H9 (cell line): ENCODE results near the gene SOD3. TPM values are rescaled to one million over a fixed set of nuclear protein-coding genes. Genes with fewer than 3 reads are reported as not detected.

Experiments used
- DNase-seq: peaks from one replicate; pipeline ENCODE4 v3.0.0-alpha.2; 2017
- H2AFZ ChIP-seq: one replicate; pipeline ENCODE4 v1.6.1; 2013; ENCODE audit warnings: mild to moderate bottlenecking, low read length, control low read depth, moderate library complexity
- H2AK5ac ChIP-seq: 2 replicates; pipeline ENCODE4 v1.6.1; 2013; ENCODE audit warnings: low read length, control low read depth, mixed read lengths; ENCODE audit not compliant: insufficient read length
- H2BK120ac ChIP-seq: one replicate; pipeline ENCODE4 v1.6.1; 2013; ENCODE audit warnings: low read depth, mild to moderate bottlenecking, low read length, control low read depth, inconsistent platforms; ENCODE audit not compliant: poor library complexity, severe bottlenecking
- H2BK12ac ChIP-seq: 2 replicates; pipeline ENCODE4 v1.6.1; 2013; ENCODE audit warnings: low read length, control low read depth, mixed read lengths, low read depth; ENCODE audit not compliant: insufficient read length
- H2BK15ac ChIP-seq: 2 replicates; pipeline ENCODE4 v1.6.1; 2013; ENCODE audit warnings: low read depth, low read length, control low read depth
- H2BK20ac ChIP-seq: one replicate; pipeline ENCODE4 v1.6.1; 2013; ENCODE audit warnings: low read depth, mild to moderate bottlenecking, low read length, control low read depth, inconsistent platforms; ENCODE audit not compliant: poor library complexity, severe bottlenecking
- H2BK5ac ChIP-seq: 2 replicates; pipeline ENCODE4 v1.6.1; 2013; ENCODE audit warnings: low read length, control low read depth, mixed read lengths; ENCODE audit not compliant: insufficient read length
- H3K14ac ChIP-seq: 2 replicates; pipeline ENCODE4 v1.6.1; 2013; ENCODE audit warnings: low read length, control low read depth; ENCODE audit not compliant: insufficient read depth
- H3K18ac ChIP-seq: 2 replicates; pipeline ENCODE4 v1.6.1; 2013; ENCODE audit warnings: low read depth, mild to moderate bottlenecking, mixed read lengths, low read length, control low read depth; ENCODE audit not compliant: insufficient read length
- H3K23ac ChIP-seq: 2 replicates; pipeline ENCODE4 v1.6.1; 2013; ENCODE audit warnings: low read length, control low read depth, mixed read lengths, low read depth; ENCODE audit not compliant: insufficient read length
- H3K23me2 ChIP-seq: 2 replicates; pipeline ENCODE4 v1.6.1; 2013; ENCODE audit warnings: low read depth, mild to moderate bottlenecking, mixed read lengths, low read length, control low read depth; ENCODE audit not compliant: insufficient read length, poor library complexity, severe bottlenecking
- H3K27ac ChIP-seq: 2 replicates; pipeline ENCODE4 v1.5.1; 2013; ENCODE audit warnings: low read length, control low read depth, mixed read lengths, low read depth; ENCODE audit not compliant: insufficient read length
- H3K27me3 ChIP-seq: 2 replicates; pipeline ENCODE4 v1.6.1; 2013; ENCODE audit warnings: low read length, control low read depth, inconsistent platforms; ENCODE audit not compliant: insufficient read depth
- H3K4ac ChIP-seq: 2 replicates; pipeline ENCODE4 v1.6.1; 2013; ENCODE audit warnings: low read depth, mild to moderate bottlenecking, control low read depth, inconsistent platforms, low read length, moderate library complexity
- H3K4me1 ChIP-seq: 2 replicates; pipeline ENCODE4 v1.6.1; 2013; ENCODE audit warnings: low read length, control low read depth, inconsistent platforms; ENCODE audit not compliant: insufficient read depth
- H3K4me2 ChIP-seq: 2 replicates; pipeline ENCODE4 v1.6.1; 2013; ENCODE audit warnings: low read length, control low read depth, mixed read lengths; ENCODE audit not compliant: insufficient read length, insufficient read depth
- H3K56ac ChIP-seq: 2 replicates; pipeline ENCODE4 v1.6.1; 2013; ENCODE audit warnings: low read depth, mild to moderate bottlenecking, mixed read lengths, low read length, control low read depth; ENCODE audit not compliant: insufficient read length
- H3K79me1 ChIP-seq: 2 replicates; pipeline ENCODE4 v1.6.1; 2013; ENCODE audit warnings: low read depth, mild to moderate bottlenecking, moderate library complexity, low read length, control low read depth, inconsistent platforms; ENCODE audit not compliant: insufficient read depth, poor library complexity, severe bottlenecking
- H3K79me2 ChIP-seq: 2 replicates; pipeline ENCODE4 v1.6.1; 2013; ENCODE audit warnings: low read length, control low read depth, inconsistent platforms; ENCODE audit not compliant: insufficient read depth
- H3K9ac ChIP-seq: 2 replicates; pipeline ENCODE4 v1.6.1; 2013; ENCODE audit warnings: low read length, control low read depth, mixed read lengths; ENCODE audit not compliant: insufficient read length; ENCODE audit errors: extremely low read depth
- H3K9me3 ChIP-seq: one replicate; pipeline ENCODE4 v1.6.1; 2013; ENCODE audit warnings: low read depth, low read length, inconsistent platforms; ENCODE audit not compliant: control insufficient read depth
- H3T11ph ChIP-seq: one replicate; pipeline ENCODE4 v1.6.1; 2013; ENCODE audit warnings: mild to moderate bottlenecking, low read length, control low read depth, inconsistent platforms
- H4K20me1 ChIP-seq: one replicate; pipeline ENCODE4 v1.6.1; 2013; ENCODE audit not compliant: control insufficient read depth, insufficient read length, insufficient read depth
- H4K5ac ChIP-seq: 2 replicates; pipeline ENCODE4 v1.6.1; 2013; ENCODE audit warnings: low read depth, mild to moderate bottlenecking, mixed read lengths, low read length, control low read depth; ENCODE audit not compliant: insufficient read length
- H4K8ac ChIP-seq: replicated peaks from 2 replicates; pipeline ENCODE4 v1.6.1; 2013; ENCODE audit warnings: low read length, control low read depth, mixed read lengths, low read depth; ENCODE audit not compliant: insufficient read length
- H4K91ac ChIP-seq: 2 replicates; pipeline ENCODE4 v1.6.1; 2013; ENCODE audit warnings: low read depth, mild to moderate bottlenecking, moderate library complexity, mixed read lengths, low read length, control low read depth; ENCODE audit not compliant: insufficient read length
- H3K27ac Mint-ChIP-seq, 3 experiments: 2 replicates in 2 of 3; 3 replicates in 1 of 3; pipeline ENCODE4 v1.8.0; 2020 to 2021; ENCODE audit warnings: mixed read lengths in 3 of 3, mild to moderate bottlenecking in 1 of 3, moderate library complexity in 1 of 3
- H3K27me3 Mint-ChIP-seq: 2 replicates; pipeline ENCODE4 v1.8.0; 2021; ENCODE audit warnings: low read depth, mild to moderate bottlenecking, moderate library complexity, mixed read lengths
- H3K36me3 Mint-ChIP-seq, 3 experiments: 2 replicates in 2 of 3; 3 replicates in 1 of 3; pipeline ENCODE4 v1.8.0; 2020 to 2021; ENCODE audit warnings: low read depth in 3 of 3, mixed read lengths in 3 of 3; ENCODE audit not compliant: insufficient read depth in 1 of 3
- H3K4me1 Mint-ChIP-seq, 2 experiments: 2 replicates each; pipeline ENCODE4 v1.8.0; 2020; ENCODE audit warnings: mixed read lengths in 2 of 2
- H3K4me3 Mint-ChIP-seq, 2 experiments: 2 replicates in 1 of 2; 3 replicates in 1 of 2; pipeline ENCODE4 v1.8.0; 2020 to 2021; ENCODE audit warnings: mild to moderate bottlenecking in 2 of 2, mixed read lengths in 2 of 2, moderate library complexity in 1 of 2
- H3K9me3 Mint-ChIP-seq, 2 experiments: 2 replicates in 1 of 2; 3 replicates in 1 of 2; pipeline ENCODE4 v1.8.0; 2020; ENCODE audit warnings: mild to moderate bottlenecking in 2 of 2, mixed read lengths in 2 of 2, moderate library complexity in 1 of 2
- CTCF ChIP-seq: fragments of 200-600 bp; sonication (generic); conservative IDR thresholded peaks from 3 replicates; pipeline ENCODE4 v1.8.0; 2021; ENCODE audit warnings: antibody characterized with exemption, mild to moderate bottlenecking
- total RNA-seq: library from RNA; stranded (reverse); gene quantifications from 2 replicates; pipeline ENCODE4 v1.2.1, GENCODE V29; 2021

The SOD3 gene
- total RNA-seq, 1 experiment from 2014 or later = 3.3 TPM

- no peak overlapping the region for H4K5ac ChIP-seq
- H4K20me1 ChIP-seq = no peaks in the 10 kb centered on the region
- H3K36me3 Mint-ChIP-seq = peaks cover 2 to 7% (median 3%) of the 10 kb centered on the region in 3 experiments; a peak in 4 of 7 replicates
- no peak for TF ChIP-seq CTCF
- no peaks in the 10 kb centered on the region for H3K79me2 ChIP-seq
- no peak overlapping the region for H2BK120ac ChIP-seq
- no peak overlapping the region for H2BK12ac ChIP-seq
- H3K4ac ChIP-seq = no peak overlapping the region
- H2BK15ac ChIP-seq = no peak overlapping the region
- no peak overlapping the region for H2BK20ac ChIP-seq
- H3K79me1 ChIP-seq = no peaks in the 10 kb centered on the region
- no peak overlapping the region for H2AFZ ChIP-seq
- H3K14ac ChIP-seq = no peak overlapping the region
- no peak for DNase-seq
- H3K18ac ChIP-seq = no peak overlapping the region
- no peak overlapping the region for H3K4me2 ChIP-seq
- peaks cover 0 to 3% of the 10 kb centered on the region in 2 experiments; a peak in 1 of 5 replicates for H3K9me3 Mint-ChIP-seq
- H3K27me3 Mint-ChIP-seq = no peaks in the 10 kb centered on the region
- H4K91ac ChIP-seq = no peak overlapping the region
- no peak overlapping the region for H2AK5ac ChIP-seq
- no peak overlapping the region for H3K4me3 Mint-ChIP-seq
- H3T11ph ChIP-seq = no peak overlapping the region
- no peaks in the 10 kb centered on the region for H3K23me2 ChIP-seq
- no peak overlapping the region for H3K9ac ChIP-seq
- H3K4me1 ChIP-seq = no peaks in the 10 kb centered on the region
- H2BK5ac ChIP-seq = no peak overlapping the region
- H3K27me3 ChIP-seq = no peaks in the 10 kb centered on the region
- no peak overlapping the region for H4K8ac ChIP-seq
- H3K27ac Mint-ChIP-seq = no peak overlapping the region
- no peak overlapping the region for H3K27ac ChIP-seq
- no peak overlapping the region for H3K23ac ChIP-seq
- H3K9me3 ChIP-seq = no peaks in the 10 kb centered on the region
- H3K4me1 Mint-ChIP-seq = peaks cover 0 to 4% of the 10 kb centered on the region in 2 experiments; a peak in 1 of 4 replicates
- no peak overlapping the region for H3K56ac ChIP-seq
These were observed 25.2 kb downstream of the SOD3 start for GRCh38 chr4:24820541-24820940.
